K562 (cell line): ENCODE measurements around the gene LVRN. TPM values are rescaled to one million over a fixed set of nuclear protein-coding genes. Genes with fewer than 3 reads are reported as not detected.

Experiments
- ATAC-seq: fragments of 200-7000 bp; cut with Tn5 transposase; 3 replicates; pipeline ENCODE4 v1.9.1; 2020; ENCODE audit warnings: moderate library complexity
- BruUV-seq: library from RNA; stranded (reverse); fragments of 400-500 nt; replicated peaks from 2 replicates; lab custom pipeline; 2021; lab: Mats Ljungman, UMichigan
- CTCF ChIA-PET: fragments of 300-600 bp; formaldehyde crosslinking; extraction: SDS; loops from one replicate; lab custom pipeline; 2021; ENCODE audit warnings: low intra/inter-chr PET ratio; lab: Yijun Ruan, JAX
- POLR2A ChIA-PET: fragments of 300-600, 350-650 bp; sonication (Branson Sonifier 250); formaldehyde crosslinking; extraction: SDS; loops from one replicate; lab custom pipeline; 2021; ENCODE audit warnings: antibody characterized with exemption, inconsistent platforms; lab: Yijun Ruan, JAX
- DNase-seq, 4 experiments: peaks; one replicate each; pipeline versions ENCODE4 v3.0.0 to v3.0.0-alpha.2; 2011 to 2018; ENCODE audit warnings: low spot score in 3 of 4, mixed read lengths in 3 of 4; ENCODE audit errors: extremely low read depth in 1 of 4
- FAIRE-seq: peaks from 2 replicates; lab custom pipeline; 2011; peaks lifted over from hg19 to GRCh38; lab: Jason Lieb, UNC
- H2AFZ ChIP-seq: 2 replicates; pipeline ENCODE4 v1.6.0; 2011; ENCODE audit warnings: low read depth, low read length, control low read depth, inconsistent platforms
- H3K27ac ChIP-seq: fragments of 200-600 bp; 3 replicates; pipeline ENCODE4 v1.8.0; 2011; ENCODE audit warnings: low read depth, mild to moderate bottlenecking, control low read depth, inconsistent platforms, low read length, moderate library complexity, mixed read lengths; ENCODE audit errors: extremely low read depth
- H3K27me3 ChIP-seq, 2 experiments: fragments of 300-600 bp in 1 of 2; 2 replicates in 1 of 2; 3 replicates in 1 of 2; pipeline versions ENCODE4 v1.6.0 to v1.8.0; 2011; ENCODE audit warnings: inconsistent platforms in 2 of 2, low read length in 2 of 2, mild to moderate bottlenecking in 1 of 2, mixed read lengths in 1 of 2, moderate library complexity in 1 of 2; ENCODE audit not compliant: control insufficient read depth in 2 of 2, insufficient read depth in 2 of 2
- H3K36me3 ChIP-seq: fragments of 300-600 bp; 3 replicates; pipeline ENCODE4 v1.8.0; 2011; ENCODE audit warnings: mild to moderate bottlenecking, low read length, inconsistent platforms; ENCODE audit not compliant: control insufficient read depth, insufficient read depth
- H3K4me1 ChIP-seq, 2 experiments: fragments of 200-600 bp in 1 of 2; replicated peaks in 1 of 2; 2 replicates in 1 of 2; 3 replicates in 1 of 2; pipeline versions ENCODE4 v1.5.1 to v1.8.0; 2011; ENCODE audit warnings: inconsistent platforms in 2 of 2, low read length in 2 of 2, mild to moderate bottlenecking in 1 of 2, mixed read lengths in 1 of 2, moderate library complexity in 1 of 2; ENCODE audit not compliant: control insufficient read depth in 2 of 2, insufficient read depth in 2 of 2
- H3K4me2 ChIP-seq: 2 replicates; pipeline ENCODE4 v1.6.1; 2011; ENCODE audit warnings: low read length, control low read depth, inconsistent platforms, mixed read lengths; ENCODE audit not compliant: insufficient read depth
- H3K4me3 ChIP-seq: fragments of 200-600 bp; sonication (generic), shearing (Covaris generic); 2 replicates; pipeline ENCODE4 v1.5.1; 2016; ENCODE audit warnings: control low read depth, inconsistent platforms
- H3K79me2 ChIP-seq: fragments of 200-600 bp; 3 replicates; pipeline ENCODE4 v1.8.0; 2011; ENCODE audit warnings: low read length, inconsistent platforms; ENCODE audit not compliant: control insufficient read depth, insufficient read depth
- H3K9ac ChIP-seq, 2 experiments: 2 replicates each; pipeline versions ENCODE4 v1.6.0 to v1.6.1; 2011; ENCODE audit warnings: low read depth in 2 of 2, low read length in 2 of 2, control low read depth in 1 of 2, inconsistent platforms in 1 of 2, mild to moderate bottlenecking in 1 of 2, mixed read lengths in 1 of 2; ENCODE audit not compliant: insufficient read depth in 1 of 2
- H3K9me1 ChIP-seq: one replicate; pipeline ENCODE4 v1.6.0; 2011; ENCODE audit warnings: inconsistent platforms, mild to moderate bottlenecking, low read length, moderate library complexity; ENCODE audit not compliant: control insufficient read depth, insufficient read depth
- H3K9me3 ChIP-seq: replicated peaks from 2 replicates; pipeline ENCODE4 v1.5.1; 2011; ENCODE audit warnings: low read depth, low read length, inconsistent platforms; ENCODE audit not compliant: control insufficient read depth, insufficient read depth
- H4K20me1 ChIP-seq: replicated peaks from 2 replicates; pipeline ENCODE4 v1.6.1; 2011; ENCODE audit warnings: low read length, inconsistent platforms, mixed read lengths; ENCODE audit not compliant: control insufficient read depth, insufficient read depth
- CBFA2T2 ChIP-seq: fragments of 450-650 bp; conservative IDR thresholded peaks from 2 replicates; pipeline ENCODE4 v1.6.1; 2017; ENCODE audit warnings: mild to moderate bottlenecking
- EP300 ChIP-seq: IDR thresholded peaks from 2 replicates; pipeline ENCODE4 v1.6.1; 2012; ENCODE audit warnings: low read length, improper control_type of control experiment
- HDAC1 ChIP-seq, 2 experiments: fragments of 450-650 bp; IDR thresholded peaks; 2 replicates each; pipeline ENCODE4 v1.6.1; 2016 to 2017; ENCODE audit warnings: inconsistent platforms in 1 of 2, mild to moderate bottlenecking in 1 of 2, moderate library complexity in 1 of 2
- HDAC6 ChIP-seq: IDR thresholded peaks from 2 replicates; pipeline ENCODE4 v1.6.1; 2012; ENCODE audit warnings: low read depth, mild to moderate bottlenecking, control low read depth, inconsistent platforms, low read length, moderate library complexity
- IFI16 ChIP-seq: fragments of 250-450 bp; sonication (Bioruptor Pico); IDR thresholded peaks from 2 replicates; pipeline ENCODE4 v2.1.2; 2022; ENCODE audit warnings: mild to moderate bottlenecking, inconsistent platforms
- KDM1A ChIP-seq, 2 experiments: fragments of 450-650 bp; IDR thresholded peaks; 2 replicates each; pipeline ENCODE4 v1.6.1; 2016; ENCODE audit warnings: mild to moderate bottlenecking in 2 of 2
- RB1 ChIP-seq: fragments of 450-650 bp; IDR thresholded peaks from 2 replicates; pipeline ENCODE4 v1.6.1; 2017; ENCODE audit warnings: low read depth, mild to moderate bottlenecking
- RBM15 ChIP-seq: fragments of 200-400 bp; formaldehyde crosslinking; IDR thresholded peaks from 2 replicates; pipeline ENCODE4 v1.6.1; 2018; ENCODE audit warnings: mild to moderate bottlenecking, low read length, moderate library complexity; ENCODE audit not compliant: insufficient read depth
- TCFL5 ChIP-seq: fragments of 250-450 bp; sonication (Bioruptor Pico); conservative IDR thresholded peaks from 2 replicates; pipeline ENCODE4 v1.6.1; 2021; ENCODE audit warnings: mild to moderate bottlenecking, moderate library complexity, matching md5 sums
- WGBS: fragments of 100-300 bp; shearing (Covaris generic); methylation state at CpG from one replicate; pipeline ENCODE4 v1.1.6; 2016; ENCODE audit warnings: low coverage, mixed read lengths; ENCODE audit not compliant: insufficient coverage; ENCODE audit errors: missing lambda C conversion rate; 5-methylcytosine and 5-hydroxymethylcytosine counted together
- in situ Hi-C: fragments of 300-500 bp; cut with MboI; formaldehyde crosslinking; loops from 4 replicates; pipeline ENCODE4 v1.15.0; 2018; ENCODE audit warnings: inconsistent platforms, mixed read lengths
- intact Hi-C: fragments of 100-400 bp; cut with micrococcal nuclease; formaldehyde crosslinking; loops from 2 replicates; pipeline ENCODE4 v1.14.2; 2022
- polyA plus RNA-seq, 8 experiments: library from polyadenylated mRNA; depleted of rRNA in 4 of 8; stranded (reverse) in 5 of 8; unstranded in 3 of 8; fragments of >200 nt; fragmentation: Nextera tagmentation in 2 of 8; fragmentation: Illumina TruSeq in 1 of 8; extraction: Ambion mirVana in 2 of 8; extraction: Trizol in 1 of 8; gene quantifications; 2 replicates each; pipeline versions ENCODE4 v1.2.1 to v1.2.3, GENCODE V29; 2011 to 2014; ENCODE audit warnings: inconsistent platforms in 1 of 8, missing spikeins in 1 of 8
- total RNA-seq, 7 experiments: library from RNA; depleted of rRNA in 6 of 7; stranded (reverse); fragments of >200 nt in 6 of 7; fragmentation: Illumina TruSeq in 2 of 7; extraction: Trizol in 2 of 7; gene quantifications; 2 replicates each; pipeline versions ENCODE4 v1.2.1 to v1.2.3, GENCODE V29; 2011 to 2021; ENCODE audit warnings: low replicate concordance in 1 of 7
- TF ChIP-seq, protein P1 (sequence below): sonication (generic); formaldehyde crosslinking; IDR thresholded peaks from 2 replicates; pipeline ENCODE4 v1.8.1; 2023; ENCODE audit warnings: mild to moderate bottlenecking, missing genetic modification reagents
- TF ChIP-seq, protein P2 (sequence below): sonication (generic); formaldehyde crosslinking; IDR thresholded peaks from 2 replicates; pipeline ENCODE4 v1.8.0; 2022; ENCODE audit warnings: mild to moderate bottlenecking, missing genetic modification reagents
- TF ChIP-seq, protein P3 (sequence below): IDR thresholded peaks from 2 replicates; pipeline ENCODE4 v1.6.1; 2012; ENCODE audit warnings: low read depth, low read length, improper control_type of control experiment, borderline replicate concordance
- TF ChIP-seq, protein P4 (sequence below): fragments of 250-450 bp; sonication (Bioruptor Pico); IDR thresholded peaks from 2 replicates; pipeline ENCODE4 v1.8.0; 2021; ENCODE audit warnings: moderate library complexity, mild to moderate bottlenecking, inconsistent platforms
- TF ChIP-seq, protein P5 (sequence below), 2 experiments: fragments of 200-800 bp in 1 of 2; sonication (Bioruptor generic) in 1 of 2; sonication (generic) in 1 of 2; formaldehyde crosslinking in 1 of 2; IDR thresholded peaks in 1 of 2; conservative IDR thresholded peaks in 1 of 2; 2 replicates each; pipeline versions ENCODE4 v1.5.0 to v1.6.1; 2016 to 2020; ENCODE audit warnings: missing compliant biosample characterization in 1 of 2, missing genetic modification characterization in 1 of 2, missing genetic modification reagents in 1 of 2

LVRN gene
- total and polyA plus RNA-seq, 9 of the 15 experiments (the other 6 are each of a cell fraction or from before 2014, with no cell fraction given), result 2.6 to 5.3 (median 4.1) TPM

DNA sequence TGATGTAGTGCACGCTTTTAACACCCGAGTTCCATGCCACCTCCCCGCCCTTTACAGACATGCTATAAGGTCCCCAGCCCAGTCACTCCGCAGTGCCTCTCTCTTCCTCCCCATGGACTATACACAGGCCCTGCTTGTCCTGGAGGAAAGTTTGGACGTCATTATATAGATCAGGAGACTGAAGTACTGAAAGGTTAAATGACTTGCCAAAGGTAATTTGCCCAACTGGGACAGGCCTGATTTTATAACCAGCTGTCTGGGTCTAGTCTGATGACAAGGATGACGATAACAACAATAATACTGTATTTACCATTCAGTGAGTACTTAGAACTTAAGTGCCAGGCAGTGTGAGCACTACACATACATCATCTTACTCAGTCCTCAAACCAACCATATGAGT is 33.1 kb downstream of the LVRN start:
- no peak overlapping the region for H3K27ac ChIP-seq
- H3K9me1 ChIP-seq, result no peaks in the 10 kb centered on the region
- ChIA-PET CTCF (no interaction called here), POLR2A (no interaction called here)
- H3K79me2 ChIP-seq, result no peaks in the 10 kb centered on the region
- H3K9ac ChIP-seq, result no peak overlapping the region
- in situ Hi-C loops (no loop called here), intact Hi-C loops (no loop called here)
- no TSS peak for BruUV-seq
- 0 out of 3 replicates have a peak, but pooled peaks have one; percentile 28 for ATAC-seq
- no peaks in the 10 kb centered on the region for H3K9me3 ChIP-seq
- no peaks in the 10 kb centered on the region for H3K4me1 ChIP-seq
- H3K4me2 ChIP-seq, result no peak overlapping the region
- no peak for DNase-seq
- no peak overlapping the region for H2AFZ ChIP-seq
- FAIRE-seq, result no peak
- no peaks in the 10 kb centered on the region for H3K36me3 ChIP-seq
- H3K4me3 ChIP-seq, result no peak overlapping the region
- no peaks in the 10 kb centered on the region for H4K20me1 ChIP-seq
- WGBS, result 0% methylated on average over 6 of the region's 6 CpGs
- no peaks in the 10 kb centered on the region for H3K27me3 ChIP-seq
- TF ChIP-seq, protein P1, sequence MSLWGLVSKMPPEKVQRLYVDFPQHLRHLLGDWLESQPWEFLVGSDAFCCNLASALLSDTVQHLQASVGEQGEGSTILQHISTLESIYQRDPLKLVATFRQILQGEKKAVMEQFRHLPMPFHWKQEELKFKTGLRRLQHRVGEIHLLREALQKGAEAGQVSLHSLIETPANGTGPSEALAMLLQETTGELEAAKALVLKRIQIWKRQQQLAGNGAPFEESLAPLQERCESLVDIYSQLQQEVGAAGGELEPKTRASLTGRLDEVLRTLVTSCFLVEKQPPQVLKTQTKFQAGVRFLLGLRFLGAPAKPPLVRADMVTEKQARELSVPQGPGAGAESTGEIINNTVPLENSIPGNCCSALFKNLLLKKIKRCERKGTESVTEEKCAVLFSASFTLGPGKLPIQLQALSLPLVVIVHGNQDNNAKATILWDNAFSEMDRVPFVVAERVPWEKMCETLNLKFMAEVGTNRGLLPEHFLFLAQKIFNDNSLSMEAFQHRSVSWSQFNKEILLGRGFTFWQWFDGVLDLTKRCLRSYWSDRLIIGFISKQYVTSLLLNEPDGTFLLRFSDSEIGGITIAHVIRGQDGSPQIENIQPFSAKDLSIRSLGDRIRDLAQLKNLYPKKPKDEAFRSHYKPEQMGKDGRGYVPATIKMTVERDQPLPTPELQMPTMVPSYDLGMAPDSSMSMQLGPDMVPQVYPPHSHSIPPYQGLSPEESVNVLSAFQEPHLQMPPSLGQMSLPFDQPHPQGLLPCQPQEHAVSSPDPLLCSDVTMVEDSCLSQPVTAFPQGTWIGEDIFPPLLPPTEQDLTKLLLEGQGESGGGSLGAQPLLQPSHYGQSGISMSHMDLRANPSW (CRISPR knock-in tag), result no peak
- no peak for TF ChIP-seq HDAC1 (IDR thresholded peaks at IDR 0.05)
- TF ChIP-seq, protein P2, sequence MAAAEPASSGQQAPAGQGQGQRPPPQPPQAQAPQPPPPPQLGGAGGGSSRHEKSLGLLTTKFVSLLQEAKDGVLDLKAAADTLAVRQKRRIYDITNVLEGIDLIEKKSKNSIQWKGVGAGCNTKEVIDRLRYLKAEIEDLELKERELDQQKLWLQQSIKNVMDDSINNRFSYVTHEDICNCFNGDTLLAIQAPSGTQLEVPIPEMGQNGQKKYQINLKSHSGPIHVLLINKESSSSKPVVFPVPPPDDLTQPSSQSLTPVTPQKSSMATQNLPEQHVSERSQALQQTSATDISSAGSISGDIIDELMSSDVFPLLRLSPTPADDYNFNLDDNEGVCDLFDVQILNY, result no peak
- no peak for TF ChIP-seq CBFA2T2
- no peak for TF ChIP-seq RB1
- no peak for TF ChIP-seq IFI16 (CRISPR knock-in tag)
- TF ChIP-seq, protein P3, sequence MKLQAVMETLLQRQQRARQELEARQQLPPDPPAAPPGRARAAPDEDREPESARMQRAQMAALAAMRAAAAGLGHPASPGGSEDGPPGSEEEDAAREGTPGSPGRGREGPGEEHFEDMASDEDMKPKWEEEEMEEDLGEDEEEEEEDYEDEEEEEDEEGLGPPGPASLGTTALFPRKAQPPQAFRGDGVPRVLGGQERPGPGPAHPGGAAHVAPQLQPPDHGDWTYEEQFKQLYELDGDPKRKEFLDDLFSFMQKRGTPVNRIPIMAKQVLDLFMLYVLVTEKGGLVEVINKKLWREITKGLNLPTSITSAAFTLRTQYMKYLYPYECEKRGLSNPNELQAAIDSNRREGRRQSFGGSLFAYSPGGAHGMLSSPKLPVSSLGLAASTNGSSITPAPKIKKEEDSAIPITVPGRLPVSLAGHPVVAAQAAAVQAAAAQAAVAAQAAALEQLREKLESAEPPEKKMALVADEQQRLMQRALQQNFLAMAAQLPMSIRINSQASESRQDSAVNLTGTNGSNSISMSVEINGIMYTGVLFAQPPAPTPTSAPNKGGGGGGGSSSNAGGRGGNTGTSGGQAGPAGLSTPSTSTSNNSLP, result no peak
- TF ChIP-seq KDM1A (IDR thresholded peaks at IDR 0.05), result no peak
- TF ChIP-seq TCFL5 (CRISPR knock-in tag), result no peak
- TF ChIP-seq EP300, result no peak
- TF ChIP-seq, protein P4, sequence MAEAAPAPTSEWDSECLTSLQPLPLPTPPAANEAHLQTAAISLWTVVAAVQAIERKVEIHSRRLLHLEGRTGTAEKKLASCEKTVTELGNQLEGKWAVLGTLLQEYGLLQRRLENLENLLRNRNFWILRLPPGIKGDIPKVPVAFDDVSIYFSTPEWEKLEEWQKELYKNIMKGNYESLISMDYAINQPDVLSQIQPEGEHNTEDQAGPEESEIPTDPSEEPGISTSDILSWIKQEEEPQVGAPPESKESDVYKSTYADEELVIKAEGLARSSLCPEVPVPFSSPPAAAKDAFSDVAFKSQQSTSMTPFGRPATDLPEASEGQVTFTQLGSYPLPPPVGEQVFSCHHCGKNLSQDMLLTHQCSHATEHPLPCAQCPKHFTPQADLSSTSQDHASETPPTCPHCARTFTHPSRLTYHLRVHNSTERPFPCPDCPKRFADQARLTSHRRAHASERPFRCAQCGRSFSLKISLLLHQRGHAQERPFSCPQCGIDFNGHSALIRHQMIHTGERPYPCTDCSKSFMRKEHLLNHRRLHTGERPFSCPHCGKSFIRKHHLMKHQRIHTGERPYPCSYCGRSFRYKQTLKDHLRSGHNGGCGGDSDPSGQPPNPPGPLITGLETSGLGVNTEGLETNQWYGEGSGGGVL (CRISPR knock-in tag), result no peak
- no peak for TF ChIP-seq HDAC6
- TF ChIP-seq RBM15, result no peak
- TF ChIP-seq, protein P5, sequence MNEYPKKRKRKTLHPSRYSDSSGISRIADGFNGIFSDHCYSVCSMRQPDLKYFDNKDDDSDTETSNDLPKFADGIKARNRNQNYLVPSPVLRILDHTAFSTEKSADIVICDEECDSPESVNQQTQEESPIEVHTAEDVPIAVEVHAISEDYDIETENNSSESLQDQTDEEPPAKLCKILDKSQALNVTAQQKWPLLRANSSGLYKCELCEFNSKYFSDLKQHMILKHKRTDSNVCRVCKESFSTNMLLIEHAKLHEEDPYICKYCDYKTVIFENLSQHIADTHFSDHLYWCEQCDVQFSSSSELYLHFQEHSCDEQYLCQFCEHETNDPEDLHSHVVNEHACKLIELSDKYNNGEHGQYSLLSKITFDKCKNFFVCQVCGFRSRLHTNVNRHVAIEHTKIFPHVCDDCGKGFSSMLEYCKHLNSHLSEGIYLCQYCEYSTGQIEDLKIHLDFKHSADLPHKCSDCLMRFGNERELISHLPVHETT (CRISPR knock-in tag; conservative IDR thresholded peaks at IDR 0.05 in 1 of 2, IDR thresholded peaks at IDR 0.05 in 1 of 2), result no peak
